HG02759 (cell line): ENCODE results near the gene KCNJ10.

Experiments used
- ATAC-seq: cut with Tn5 transposase; IDR thresholded peaks from one replicate; pipeline ENCODE4 v1.9.1; 2021; ENCODE audit warnings: mild to moderate bottlenecking, moderate library complexity; ENCODE audit not compliant: unreplicated experiment

Gene KCNJ10

DNA sequence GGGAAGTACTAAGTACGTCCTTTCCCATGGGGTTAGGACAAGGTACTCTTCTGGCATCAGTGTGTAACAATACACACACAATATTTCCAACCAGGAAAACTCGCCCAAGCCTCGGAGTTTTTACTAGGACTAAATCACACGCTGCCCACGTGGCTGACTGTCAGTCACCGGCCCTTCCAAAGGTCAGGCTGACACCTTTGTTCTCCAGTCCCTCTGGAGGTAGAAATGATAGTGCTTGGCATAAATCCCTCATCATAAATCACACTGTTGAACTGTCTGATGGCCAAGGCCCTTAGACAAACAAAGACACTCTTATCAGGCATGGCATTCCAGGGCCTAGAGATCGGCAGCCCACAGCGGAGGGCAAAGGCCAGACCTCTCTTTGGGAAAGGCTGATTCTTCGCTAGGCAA lies 99.0 kb downstream of the KCNJ10 start:
- ATAC-seq, result no peak

GRCh38 chr1:159968901-159969300 lies 101.1 kb downstream of the KCNJ10 start:
- no peak for ATAC-seq

DNA sequence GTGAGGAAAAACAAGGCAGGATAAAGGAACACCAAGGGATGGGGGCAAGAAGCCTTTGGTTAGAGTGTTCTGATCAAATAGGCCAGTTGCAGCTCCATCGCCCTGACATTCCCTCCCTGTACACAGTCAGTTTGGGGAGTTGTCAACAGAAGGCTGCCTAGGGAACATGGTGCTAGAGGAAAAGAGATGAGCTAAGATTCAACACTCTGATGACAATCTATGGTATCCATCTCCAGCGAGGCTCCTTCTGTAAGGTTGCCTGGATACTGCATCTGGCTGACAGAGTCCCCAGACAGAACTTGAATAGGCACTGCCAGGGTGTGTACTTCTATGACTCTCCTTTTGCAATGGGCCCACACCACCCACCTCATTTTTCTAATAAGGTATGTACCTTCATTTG lies 104.7 kb downstream of the KCNJ10 start:
- no peak for ATAC-seq

- ATAC-seq, result no peak
Measured at GRCh38 chr1:159964144-159964543, 105.8 kb downstream of the KCNJ10 start.

GRCh38 chr1:159962176-159962575 lies 107.8 kb downstream of the KCNJ10 start:
- ATAC-seq, result no peak

DNA sequence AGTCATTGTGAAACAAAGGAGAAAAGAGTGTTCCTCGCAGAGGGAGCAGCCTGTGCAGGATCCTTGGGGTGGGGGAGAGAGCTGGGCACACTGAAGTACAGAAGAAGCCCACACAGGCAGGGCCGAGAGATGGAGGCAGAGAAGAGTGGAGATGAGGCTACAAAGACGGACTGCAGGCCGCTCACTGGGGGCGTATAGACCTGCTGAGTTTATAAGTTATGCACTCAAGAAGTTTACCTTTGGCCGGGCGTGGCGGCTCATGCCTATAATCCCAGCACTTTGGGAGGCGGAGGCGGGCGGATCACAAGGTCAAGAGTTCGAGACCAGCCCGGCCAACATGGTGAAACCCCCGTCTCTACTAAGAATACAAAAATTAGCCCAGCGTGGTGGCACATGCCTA lies 108.3 kb downstream of the KCNJ10 start:
- ATAC-seq, result no peak

- no peak for ATAC-seq
Measured at GRCh38 chr1:159960721-159961381, 109.1 kb downstream of the KCNJ10 start.

DNA sequence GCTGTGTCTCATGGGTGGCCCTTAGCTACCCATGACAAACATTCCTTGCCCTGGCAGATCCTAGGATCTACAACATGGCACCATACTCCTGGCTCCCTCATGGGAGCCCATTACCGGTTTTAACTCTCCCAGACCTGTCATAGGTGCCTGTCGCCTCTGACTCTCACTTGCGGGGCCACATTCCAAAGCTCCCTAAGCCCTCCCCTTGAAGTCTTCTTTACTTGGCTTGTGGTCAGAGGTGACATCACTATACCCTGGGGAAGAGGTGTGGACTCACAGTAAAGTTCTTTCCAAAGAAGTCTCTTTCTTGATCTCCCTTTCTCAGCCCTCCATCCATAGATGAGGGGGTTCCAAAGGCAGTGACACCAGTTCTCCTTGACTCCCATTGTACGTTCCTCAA lies 110.5 kb downstream of the KCNJ10 start:
- no peak for ATAC-seq

DNA sequence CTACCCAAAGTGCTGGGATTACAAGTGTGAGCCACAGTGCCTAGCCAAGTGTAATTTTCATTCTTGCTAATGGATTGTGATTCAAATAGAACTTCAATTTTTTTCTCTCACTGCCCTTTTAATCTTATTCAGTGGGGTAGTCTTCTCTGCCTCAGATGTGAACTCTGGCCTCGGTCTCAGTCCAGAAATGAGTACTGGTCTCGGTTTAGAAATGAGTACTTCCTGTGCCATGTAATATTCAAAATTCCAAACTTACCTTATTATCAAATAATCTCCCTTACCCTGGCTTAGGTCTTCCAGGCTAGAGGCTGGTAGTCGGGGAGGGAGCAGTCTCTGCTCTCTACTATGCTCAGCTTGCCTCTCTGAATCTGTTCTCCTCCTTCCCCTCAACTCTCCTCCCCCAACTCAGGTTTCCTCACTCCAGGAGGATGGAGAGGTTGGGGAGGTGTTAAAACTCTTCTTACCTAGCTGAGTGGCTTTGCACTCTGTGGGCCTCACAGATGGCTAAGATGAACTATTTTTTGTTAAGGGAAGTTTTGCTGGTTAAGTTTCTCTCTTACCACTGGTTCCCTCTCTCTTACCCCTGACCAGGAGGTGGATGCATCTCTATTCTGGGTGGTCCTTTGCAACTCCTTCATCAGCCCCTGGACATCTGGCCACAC lies 111.1 kb downstream of the KCNJ10 start:
- ATAC-seq, result peak; percentile 57

DNA sequence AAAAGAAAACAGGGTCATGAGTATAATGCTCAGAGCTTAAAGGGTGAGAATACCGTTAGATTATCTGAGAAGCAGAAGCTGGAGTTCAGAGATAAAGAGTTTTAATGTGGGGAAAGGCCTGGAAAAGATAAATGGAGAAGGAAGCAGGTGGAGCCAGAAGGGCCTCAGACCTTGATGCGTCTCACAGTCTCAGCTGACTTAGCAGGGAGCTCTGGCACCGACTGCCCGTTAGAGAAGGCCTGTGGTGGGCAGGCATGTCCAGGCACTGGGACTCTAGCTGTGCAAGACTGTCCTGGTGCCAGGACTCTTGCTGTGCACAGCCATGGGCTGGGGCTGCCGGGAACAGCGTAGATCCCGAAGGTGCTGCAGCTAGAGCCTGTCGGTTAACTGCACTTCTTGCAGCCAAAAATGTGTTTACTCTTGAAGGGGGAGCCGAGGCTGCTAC lies 112.1 kb downstream of the KCNJ10 start:
- ATAC-seq, result no peak

- no peak for ATAC-seq
Measured at GRCh38 chr1:159955456-159955855, 114.5 kb downstream of the KCNJ10 start.

DNA sequence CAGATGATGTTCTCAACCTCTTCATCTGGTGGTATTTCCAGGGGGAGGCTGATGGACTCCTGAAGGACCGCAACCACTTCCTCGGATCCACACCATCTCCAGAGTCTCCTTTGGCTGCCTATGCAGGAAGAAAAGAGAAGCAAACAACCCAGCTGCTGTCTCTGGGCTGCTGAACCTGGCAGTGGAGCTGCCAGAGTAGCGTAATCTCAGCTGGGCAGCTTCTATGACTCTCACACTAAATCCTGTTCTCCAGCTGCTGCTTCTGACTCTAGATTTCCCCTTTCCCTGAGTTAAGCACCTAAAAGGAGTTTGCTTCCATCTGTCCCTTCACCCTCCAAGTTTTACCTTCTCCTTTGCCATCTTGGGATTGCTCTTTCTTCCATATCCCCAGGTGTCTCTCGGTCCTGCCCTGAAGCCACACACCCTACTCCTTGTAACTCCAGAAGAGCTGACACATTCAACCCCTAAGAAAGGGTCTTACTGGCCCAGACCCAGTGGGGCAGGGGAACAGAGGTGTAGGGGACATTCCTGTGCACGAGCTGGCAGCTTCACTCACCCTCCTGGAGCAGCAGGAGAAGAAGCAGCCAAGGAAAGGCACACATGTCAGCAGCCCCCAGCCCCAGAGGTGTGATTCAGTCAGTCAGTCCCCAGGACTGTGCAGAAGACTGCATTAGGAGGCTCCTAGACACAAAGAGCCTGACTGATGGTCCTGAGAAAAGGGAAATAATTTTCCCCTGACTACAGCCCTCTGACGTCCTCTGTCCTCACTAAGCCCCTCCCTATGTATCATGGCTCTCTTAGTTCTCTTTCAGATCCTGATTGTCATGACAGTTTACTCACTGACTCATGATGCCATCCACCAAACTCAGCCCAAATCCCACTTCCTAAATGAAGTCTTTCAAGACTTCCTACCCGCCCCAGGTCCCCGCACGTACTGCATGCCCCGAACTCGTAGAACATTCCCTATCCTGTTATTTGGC lies 116.1 kb downstream of the KCNJ10 start, which contains the start of gene SLAMF9:
SLAMF9 (minus strand) TSS at position 702 of the 980 bp plus-strand sequence; CDS start at position 602, 100 bp downstream.
- no peak for ATAC-seq

DNA sequence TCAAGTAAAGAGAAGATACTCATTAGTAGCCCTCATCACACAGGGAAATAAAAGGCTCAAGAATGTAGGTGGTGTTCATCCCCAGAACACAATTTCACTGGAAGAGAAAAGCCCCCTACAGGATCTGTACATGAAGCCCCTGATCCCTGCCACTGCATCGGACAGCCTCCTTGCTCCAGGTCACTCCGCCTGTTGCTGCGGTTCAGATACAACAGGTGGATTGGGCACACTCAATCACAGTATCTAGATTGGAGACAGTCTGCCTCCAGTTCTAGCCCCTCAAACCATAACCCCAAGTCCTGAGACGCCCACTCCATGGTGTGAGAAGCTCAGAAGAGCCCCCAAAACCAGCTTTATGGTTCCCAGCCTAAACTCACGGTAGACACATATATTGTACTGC lies 117.0 kb downstream of the KCNJ10 start:
- no peak for ATAC-seq

DNA sequence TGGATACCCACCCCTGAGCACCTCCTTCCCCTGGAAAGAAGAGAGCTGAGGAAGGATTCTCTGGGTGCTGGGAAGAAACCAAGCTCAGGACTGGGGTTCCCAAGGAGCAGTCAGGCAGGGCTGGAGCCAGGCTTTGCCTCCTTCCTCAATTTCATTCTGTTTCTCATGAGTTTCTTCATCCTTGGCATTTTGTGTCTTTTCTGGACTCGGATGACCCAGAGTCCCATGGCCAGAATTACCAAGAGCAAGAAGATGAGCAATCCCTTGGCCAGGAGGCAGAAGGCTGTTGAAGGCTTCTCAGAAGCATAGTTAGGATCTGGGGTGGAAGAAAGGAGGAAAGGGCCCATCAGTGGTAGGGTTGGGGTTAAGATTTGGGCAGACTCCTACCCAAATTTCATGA lies 118.4 kb downstream of the KCNJ10 start:
- ATAC-seq, result no peak

DNA sequence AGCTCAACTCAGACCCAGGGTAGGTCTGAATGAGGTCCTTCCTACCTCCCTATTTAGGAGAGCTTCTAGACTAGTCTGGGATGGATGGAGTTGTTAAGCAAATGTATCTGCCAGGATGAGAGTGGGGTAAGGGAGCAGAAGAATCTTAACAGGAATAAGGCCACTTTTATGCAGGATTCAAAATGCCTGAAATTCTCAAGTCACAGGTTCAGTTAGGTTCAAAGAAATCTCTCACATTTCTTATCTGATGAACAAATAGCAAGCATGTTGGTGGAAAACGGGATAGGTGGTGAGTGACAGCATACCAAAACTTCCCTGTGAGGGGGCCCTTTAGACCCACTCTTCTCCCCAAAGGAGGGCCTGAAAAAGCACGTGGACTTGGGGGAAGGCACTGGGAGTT lies 118.9 kb downstream of the KCNJ10 start:
- ATAC-seq, result no peak

GRCh38 chr1:159949981-159950381 lies 120.0 kb downstream of the KCNJ10 start:
- ATAC-seq, result no peak

GRCh38 chr1:159949123-159949522 lies 120.8 kb downstream of the KCNJ10 start:
- no peak for ATAC-seq
